Measurements from ENCODE around the gene RNH1.

Gene RNH1

GRCh38 chr11:501001-501682 is 5.9 kb downstream of the RNH1 start:
- no peak for DNase-seq (ENCODE audit: insufficient read length, low spot score)
- no peak for FAIRE-seq

GRCh38 chr11:499201-500076 is 7.6 kb downstream of the RNH1 start:
- DNase-seq (ENCODE audit: insufficient read length, low spot score) = no peak

GRCh38 chr11:498297-499181 is 8.5 kb downstream of the RNH1 start:
- FAIRE-seq (no peak), DNase-seq (ENCODE audit: insufficient read length, low spot score) (no peak)

More at GRCh38 chr11:499201-500076, 7.6 kb downstream of the RNH1 start:
- no peak for FAIRE-seq

- peak; percentile 70 for FAIRE-seq
- DNase-seq (ENCODE audit: insufficient read length, low spot score) = no peak
Measured at GRCh38 chr11:497565-498296, 9.3 kb downstream of the RNH1 start.

GRCh38 chr11:496834-497564 is 10.0 kb downstream of the RNH1 start:
- FAIRE-seq = peak; percentile 89

GRCh38 chr11:495537-495931 is 11.5 kb downstream of the RNH1 start:
- DNase-seq (ENCODE audit: insufficient read length, low spot score) = no peak
- no peak for FAIRE-seq

More at GRCh38 chr11:496834-497564, 10.0 kb downstream of the RNH1 start:
- DNase-seq (ENCODE audit: insufficient read length, low spot score) = no peak

- FAIRE-seq = no peak
- DNase-seq (ENCODE audit: insufficient read length, low spot score) = no peak
Measured at GRCh38 chr11:494761-495536, 12.1 kb downstream of the RNH1 start.

GRCh38 chr11:492427-493226 is 14.4 kb downstream of the RNH1 start:
- FAIRE-seq (no peak), DNase-seq (ENCODE audit: insufficient read length, low spot score) (no peak)

- no peak for FAIRE-seq
- no peak for DNase-seq (ENCODE audit: insufficient read length, low spot score)
Measured at GRCh38 chr11:491358-491757, 15.7 kb downstream of the RNH1 start.

GRCh38 chr11:490930-491260 is 16.1 kb downstream of the RNH1 start:
- no peak for FAIRE-seq
- DNase-seq (ENCODE audit: insufficient read length, low spot score) = no peak

GRCh38 chr11:490186-490929 is 16.7 kb downstream of the RNH1 start:
- FAIRE-seq = no peak
- DNase-seq (ENCODE audit: insufficient read length, low spot score) = no peak

- no peak for DNase-seq (ENCODE audit: insufficient read length, low spot score)
- no peak for FAIRE-seq
Measured at GRCh38 chr11:489610-490185, 17.3 kb downstream of the RNH1 start.

GRCh38 chr11:488992-489391 is 18.1 kb downstream of the RNH1 start:
- DNase-seq (ENCODE audit: insufficient read length, low spot score) (no peak), FAIRE-seq (no peak)

GRCh38 chr11:488579-488978 is 18.5 kb downstream of the RNH1 start:
- FAIRE-seq (no peak), DNase-seq (ENCODE audit: insufficient read length, low spot score) (no peak)

GRCh38 chr11:488062-488461 is 19.0 kb downstream of the RNH1 start:
- DNase-seq (ENCODE audit: insufficient read length, low spot score) (no peak), FAIRE-seq (no peak)

GRCh38 chr11:487571-488021 is 19.4 kb downstream of the RNH1 start:
- DNase-seq (ENCODE audit: insufficient read length, low spot score) (no peak), FAIRE-seq (no peak)

- FAIRE-seq = no peak
- DNase-seq (ENCODE audit: insufficient read length, low spot score) = no peak
Measured at GRCh38 chr11:486189-486588, 20.9 kb downstream of the RNH1 start.
